ENCODE results near the gene ANXA1.

DNA sequence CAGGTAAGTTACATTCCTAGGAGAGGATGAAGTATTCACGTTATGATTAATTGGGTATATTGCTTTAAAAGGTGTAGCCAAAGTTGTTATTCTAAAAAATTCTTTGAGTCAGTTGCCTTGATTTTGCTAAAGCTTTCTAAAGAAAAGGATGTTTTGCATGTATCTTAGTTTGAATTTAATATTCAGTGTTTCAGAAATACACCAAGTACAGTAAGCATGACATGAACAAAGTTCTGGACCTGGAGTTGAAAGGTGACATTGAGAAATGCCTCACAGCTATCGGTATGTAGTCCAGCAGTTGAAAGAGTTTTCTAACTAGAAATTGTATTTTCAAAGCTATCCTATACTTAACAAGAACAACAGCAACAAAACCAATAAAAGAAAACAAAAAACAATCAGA, 14.2 kb downstream of the ANXA1 start:
- TF ChIP-seq, protein P1, sequence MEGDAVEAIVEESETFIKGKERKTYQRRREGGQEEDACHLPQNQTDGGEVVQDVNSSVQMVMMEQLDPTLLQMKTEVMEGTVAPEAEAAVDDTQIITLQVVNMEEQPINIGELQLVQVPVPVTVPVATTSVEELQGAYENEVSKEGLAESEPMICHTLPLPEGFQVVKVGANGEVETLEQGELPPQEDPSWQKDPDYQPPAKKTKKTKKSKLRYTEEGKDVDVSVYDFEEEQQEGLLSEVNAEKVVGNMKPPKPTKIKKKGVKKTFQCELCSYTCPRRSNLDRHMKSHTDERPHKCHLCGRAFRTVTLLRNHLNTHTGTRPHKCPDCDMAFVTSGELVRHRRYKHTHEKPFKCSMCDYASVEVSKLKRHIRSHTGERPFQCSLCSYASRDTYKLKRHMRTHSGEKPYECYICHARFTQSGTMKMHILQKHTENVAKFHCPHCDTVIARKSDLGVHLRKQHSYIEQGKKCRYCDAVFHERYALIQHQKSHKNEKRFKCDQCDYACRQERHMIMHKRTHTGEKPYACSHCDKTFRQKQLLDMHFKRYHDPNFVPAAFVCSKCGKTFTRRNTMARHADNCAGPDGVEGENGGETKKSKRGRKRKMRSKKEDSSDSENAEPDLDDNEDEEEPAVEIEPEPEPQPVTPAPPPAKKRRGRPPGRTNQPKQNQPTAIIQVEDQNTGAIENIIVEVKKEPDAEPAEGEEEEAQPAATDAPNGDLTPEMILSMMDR (IDR thresholded peaks at IDR 0.05) = no peak
- no peak for TF ChIP-seq POLR2A (IDR thresholded peaks at IDR 0.05)

Data from uterus (tissue), 2 donors.